ENCODE data around the gene PIEZO2.

DNA sequence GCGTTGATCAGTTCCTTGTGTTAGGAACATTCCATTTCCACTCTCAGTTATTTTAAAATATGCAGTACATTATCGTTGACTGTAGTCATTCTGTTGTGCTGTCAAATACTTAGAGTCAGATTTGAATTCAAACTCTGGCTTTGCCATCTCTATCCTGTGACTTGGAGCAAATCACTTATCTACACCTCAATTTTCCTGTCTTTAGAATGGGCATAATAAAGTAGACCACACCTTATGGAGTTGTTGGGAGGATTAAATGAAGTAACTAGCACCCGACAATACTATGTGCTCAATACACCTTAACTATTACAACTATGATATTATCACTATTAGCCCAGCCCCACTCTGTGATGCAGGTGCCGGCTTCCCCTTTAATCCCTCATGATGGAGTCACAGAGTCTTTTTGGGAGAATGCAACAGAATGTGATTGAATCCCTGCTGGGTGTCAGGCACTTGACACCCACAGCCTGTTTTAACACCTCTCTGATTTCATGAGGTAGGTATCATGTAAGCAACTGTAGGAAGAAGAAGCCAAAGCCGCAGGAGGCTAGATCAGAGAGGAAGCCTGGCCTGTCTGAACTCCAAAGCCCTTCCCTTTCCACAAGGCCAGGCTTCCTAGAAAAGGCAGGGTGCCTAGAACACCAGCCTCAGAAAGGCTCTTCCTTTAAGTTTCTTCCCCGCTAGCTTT, 315.1 kb downstream of the PIEZO2 start:
- TF ChIP-seq, protein P1, sequence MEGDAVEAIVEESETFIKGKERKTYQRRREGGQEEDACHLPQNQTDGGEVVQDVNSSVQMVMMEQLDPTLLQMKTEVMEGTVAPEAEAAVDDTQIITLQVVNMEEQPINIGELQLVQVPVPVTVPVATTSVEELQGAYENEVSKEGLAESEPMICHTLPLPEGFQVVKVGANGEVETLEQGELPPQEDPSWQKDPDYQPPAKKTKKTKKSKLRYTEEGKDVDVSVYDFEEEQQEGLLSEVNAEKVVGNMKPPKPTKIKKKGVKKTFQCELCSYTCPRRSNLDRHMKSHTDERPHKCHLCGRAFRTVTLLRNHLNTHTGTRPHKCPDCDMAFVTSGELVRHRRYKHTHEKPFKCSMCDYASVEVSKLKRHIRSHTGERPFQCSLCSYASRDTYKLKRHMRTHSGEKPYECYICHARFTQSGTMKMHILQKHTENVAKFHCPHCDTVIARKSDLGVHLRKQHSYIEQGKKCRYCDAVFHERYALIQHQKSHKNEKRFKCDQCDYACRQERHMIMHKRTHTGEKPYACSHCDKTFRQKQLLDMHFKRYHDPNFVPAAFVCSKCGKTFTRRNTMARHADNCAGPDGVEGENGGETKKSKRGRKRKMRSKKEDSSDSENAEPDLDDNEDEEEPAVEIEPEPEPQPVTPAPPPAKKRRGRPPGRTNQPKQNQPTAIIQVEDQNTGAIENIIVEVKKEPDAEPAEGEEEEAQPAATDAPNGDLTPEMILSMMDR (IDR thresholded peaks at IDR 0.05; ENCODE audit: low read length): no peak
- no peak for TF ChIP-seq EZH2 (IDR thresholded peaks at IDR 0.05; ENCODE audit: borderline replicate concordance, low read length)

All from OCI-LY1 (cell line).